Measurements from ENCODE around the gene KRTAP5-6.

DNA sequence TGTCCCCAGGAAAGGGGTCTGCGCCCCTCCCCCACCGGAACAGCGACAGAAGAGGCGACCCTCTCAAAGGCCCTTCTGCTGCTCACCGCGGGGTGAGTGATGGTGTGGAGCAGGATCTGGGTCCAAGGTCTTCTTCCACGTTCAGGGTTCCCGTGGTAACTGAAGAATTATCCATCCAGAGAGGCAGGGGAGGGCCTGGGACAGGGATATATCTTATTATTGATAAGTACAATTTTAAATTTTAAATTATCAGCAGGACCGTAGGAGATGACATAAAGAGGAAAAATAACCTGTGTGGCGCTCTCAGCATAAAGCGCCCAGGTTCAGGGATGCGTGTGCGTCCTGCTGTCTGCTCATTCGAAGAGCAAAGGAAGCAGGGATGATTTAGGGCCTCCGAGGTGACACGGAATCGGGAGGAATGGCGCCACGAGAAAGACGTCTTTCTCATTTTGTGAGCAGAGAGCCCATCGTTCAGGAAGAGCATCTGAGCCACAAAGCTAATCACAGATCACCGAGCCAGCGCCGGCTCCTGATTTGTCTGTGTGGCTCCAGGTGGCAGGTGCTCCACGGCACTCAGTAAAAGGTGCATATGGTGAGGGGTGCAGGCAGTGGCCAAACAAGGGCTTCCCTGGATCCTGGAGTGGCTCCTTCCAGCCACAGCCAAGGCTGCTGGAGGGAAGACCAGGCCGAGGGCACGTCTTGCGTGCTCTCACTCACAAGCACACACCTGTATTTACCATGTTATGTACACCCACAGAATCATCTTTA lies 48.2 kb upstream of the KRTAP5-6 start:
- TF ChIP-seq, protein P1, sequence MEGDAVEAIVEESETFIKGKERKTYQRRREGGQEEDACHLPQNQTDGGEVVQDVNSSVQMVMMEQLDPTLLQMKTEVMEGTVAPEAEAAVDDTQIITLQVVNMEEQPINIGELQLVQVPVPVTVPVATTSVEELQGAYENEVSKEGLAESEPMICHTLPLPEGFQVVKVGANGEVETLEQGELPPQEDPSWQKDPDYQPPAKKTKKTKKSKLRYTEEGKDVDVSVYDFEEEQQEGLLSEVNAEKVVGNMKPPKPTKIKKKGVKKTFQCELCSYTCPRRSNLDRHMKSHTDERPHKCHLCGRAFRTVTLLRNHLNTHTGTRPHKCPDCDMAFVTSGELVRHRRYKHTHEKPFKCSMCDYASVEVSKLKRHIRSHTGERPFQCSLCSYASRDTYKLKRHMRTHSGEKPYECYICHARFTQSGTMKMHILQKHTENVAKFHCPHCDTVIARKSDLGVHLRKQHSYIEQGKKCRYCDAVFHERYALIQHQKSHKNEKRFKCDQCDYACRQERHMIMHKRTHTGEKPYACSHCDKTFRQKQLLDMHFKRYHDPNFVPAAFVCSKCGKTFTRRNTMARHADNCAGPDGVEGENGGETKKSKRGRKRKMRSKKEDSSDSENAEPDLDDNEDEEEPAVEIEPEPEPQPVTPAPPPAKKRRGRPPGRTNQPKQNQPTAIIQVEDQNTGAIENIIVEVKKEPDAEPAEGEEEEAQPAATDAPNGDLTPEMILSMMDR (IDR thresholded peaks at IDR 0.05): no peak
- TF ChIP-seq POLR2A (IDR thresholded peaks at IDR 0.05): no peak

Data from stomach (tissue), 4 donors.